ACHN (cell line): ENCODE results near the gene RAVER2.

ENCODE experiments used
- DNase-seq: peaks from one replicate; pipeline ENCODE4 v3.0.0-alpha.2; 2015
- in situ Hi-C: cut with HindIII; loops from 2 replicates; pipeline ENCODE4 v1.10.0; 2017; ENCODE audit warnings: low sequenced_read_pairs, low pct_ligation_motif_present, low pct_unique_long_range_greater_than_20kb

The RAVER2 gene

GRCh38 chr1:64857347-64857746 is 112.5 kb downstream of the RAVER2 start:
- in situ Hi-C loops, result no loop called here
- no peak for DNase-seq

GRCh38 chr1:64861611-64862010 is 116.7 kb downstream of the RAVER2 start:
- DNase-seq, result peak; percentile 5
- in situ Hi-C loops, result no loop called here

- in situ Hi-C loops, result no loop called here
- no peak for DNase-seq
Observed at GRCh38 chr1:64864018-64864940, 119.4 kb downstream of the RAVER2 start.

GRCh38 chr1:64865105-64865757 is 120.4 kb downstream of the RAVER2 start:
- in situ Hi-C loops, result no loop called here
- DNase-seq, result no peak

- in situ Hi-C loops, result no loop called here
- no peak for DNase-seq
Observed at GRCh38 chr1:64866689-64867088, 121.8 kb downstream of the RAVER2 start.

GRCh38 chr1:64867266-64867665 is 122.4 kb downstream of the RAVER2 start:
- no peak for DNase-seq
- in situ Hi-C loops, result no loop called here

- no peak for DNase-seq
- in situ Hi-C loops, result no loop called here
Observed at GRCh38 chr1:64871256-64871655, 126.4 kb downstream of the RAVER2 start.

GRCh38 chr1:64872067-64872466 is 127.2 kb downstream of the RAVER2 start:
- DNase-seq, result no peak
- in situ Hi-C loops, result no loop called here

GRCh38 chr1:64873576-64873975 is 128.7 kb downstream of the RAVER2 start:
- DNase-seq, result no peak
- in situ Hi-C loops, result no loop called here

GRCh38 chr1:64874666-64875065 is 129.8 kb downstream of the RAVER2 start:
- in situ Hi-C loops, result no loop called here
- DNase-seq, result no peak

GRCh38 chr1:64875101-64875500 is 130.2 kb downstream of the RAVER2 start:
- in situ Hi-C loops, result no loop called here
- DNase-seq, result no peak

GRCh38 chr1:64875606-64876005 is 130.7 kb downstream of the RAVER2 start:
- no peak for DNase-seq
- in situ Hi-C loops, result no loop called here

- in situ Hi-C loops, result no loop called here
- no peak for DNase-seq
Observed at GRCh38 chr1:64877151-64877550, 132.3 kb downstream of the RAVER2 start.

GRCh38 chr1:64877598-64877997 is 132.7 kb downstream of the RAVER2 start:
- in situ Hi-C loops, result no loop called here
- no peak for DNase-seq

- DNase-seq, result no peak
- in situ Hi-C loops, result no loop called here
Observed at GRCh38 chr1:64878090-64878489, 133.2 kb downstream of the RAVER2 start.

- in situ Hi-C loops, result no loop called here
- no peak for DNase-seq
Observed at GRCh38 chr1:64878931-64879611, 134.2 kb downstream of the RAVER2 start.

GRCh38 chr1:64880449-64880848 is 135.6 kb downstream of the RAVER2 start:
- in situ Hi-C loops, result no loop called here

GRCh38 chr1:64881281-64881680 is 136.4 kb downstream of the RAVER2 start:
- in situ Hi-C loops, result no loop called here
- no peak for DNase-seq

More at GRCh38 chr1:64880449-64880848, 135.6 kb downstream of the RAVER2 start:
- DNase-seq, result no peak
